T-helper 1 cell (primary cell): ENCODE measurements around the gene ROR2.
"Not testable (repeated sequence)": the region's sequence is repeated elsewhere in the genome, so short reads cannot be mapped to it uniquely, and the experiment has no call there.

Experiments used
- DNase-seq, 5 donors: peaks; one replicate each; pipeline ENCODE4 v3.0.0-alpha.2; 2012 to 2020

Gene ROR2

DNA sequence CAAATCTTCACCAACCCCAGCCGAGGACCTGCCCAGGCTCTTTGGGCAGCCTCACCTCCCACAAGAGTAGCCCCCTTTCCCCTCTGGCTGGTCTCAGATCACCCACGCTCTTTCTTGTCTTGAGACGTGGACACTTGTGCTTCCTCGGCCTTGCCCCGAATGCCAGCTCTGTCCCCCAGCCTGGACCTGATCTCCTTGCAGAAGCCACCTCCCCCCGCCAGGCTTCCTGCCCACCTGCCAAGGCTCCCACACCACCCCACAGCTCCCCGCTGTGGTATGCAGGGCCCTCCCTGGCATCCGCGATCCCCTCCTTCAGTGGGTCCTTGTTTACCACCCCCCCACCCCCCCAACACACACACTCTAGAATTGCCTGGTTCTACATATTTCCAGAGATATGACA, 133.7 kb downstream of the ROR2 start:
- DNase-seq = no peak

DNA sequence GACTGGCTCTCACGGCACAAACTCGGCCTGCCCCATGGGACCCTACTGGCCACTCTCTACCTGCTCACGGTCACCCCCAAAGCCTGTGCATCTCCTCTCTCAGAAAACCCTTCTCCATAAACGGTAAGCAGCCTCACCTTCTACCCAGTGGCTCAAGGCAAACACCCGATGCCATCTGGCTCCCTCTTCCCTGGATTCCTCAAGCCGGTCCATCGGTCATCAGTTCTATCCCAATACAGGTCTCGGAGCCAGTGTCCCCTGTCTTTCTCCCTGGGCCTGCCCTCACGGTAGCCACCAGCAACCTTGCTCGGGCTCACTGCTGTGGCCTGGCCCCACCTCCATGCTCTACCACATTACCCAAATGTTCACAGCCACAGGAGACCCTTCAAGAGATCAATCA, 134.1 kb downstream of the ROR2 start:
- DNase-seq = no peak

DNA sequence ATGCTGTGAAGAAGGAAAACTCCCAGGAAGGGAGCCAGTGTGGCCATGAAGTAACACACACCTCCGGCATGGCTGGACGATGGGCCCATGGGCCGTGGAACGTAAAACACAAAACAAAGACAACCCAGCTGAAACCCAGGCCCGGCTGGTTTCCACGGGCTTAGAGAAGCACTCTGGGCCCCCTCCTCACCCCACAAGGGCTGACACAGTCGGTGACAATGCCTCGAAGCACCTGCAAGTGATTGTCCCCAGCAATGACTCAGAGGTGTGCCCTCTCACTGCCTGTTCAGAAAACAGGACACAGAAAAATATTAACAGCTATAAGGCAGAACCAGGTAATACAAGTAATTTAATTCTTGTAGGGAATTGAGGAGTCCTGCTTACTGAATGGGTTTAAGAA, 135.3 kb downstream of the ROR2 start:
- no peak for DNase-seq

DNA sequence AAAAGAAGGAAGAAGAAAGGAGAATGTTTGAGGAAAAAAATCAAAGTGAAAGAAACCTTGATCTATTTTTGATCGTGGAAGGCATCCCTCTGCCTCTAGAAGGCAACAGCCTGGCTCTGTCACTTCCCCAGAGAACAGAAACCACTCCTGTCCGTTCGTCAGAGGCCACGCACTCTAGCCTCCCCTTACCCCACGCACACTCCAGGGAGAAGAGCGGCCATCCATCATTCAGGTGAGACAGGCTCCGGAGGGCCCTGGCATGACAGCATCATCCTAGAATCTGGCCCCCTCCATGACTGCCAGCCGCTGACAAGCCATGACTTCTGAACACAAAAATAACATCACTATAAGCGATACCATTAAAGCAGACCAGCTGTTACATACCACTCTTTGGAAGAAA, 135.8 kb downstream of the ROR2 start:
- no peak for DNase-seq

DNA sequence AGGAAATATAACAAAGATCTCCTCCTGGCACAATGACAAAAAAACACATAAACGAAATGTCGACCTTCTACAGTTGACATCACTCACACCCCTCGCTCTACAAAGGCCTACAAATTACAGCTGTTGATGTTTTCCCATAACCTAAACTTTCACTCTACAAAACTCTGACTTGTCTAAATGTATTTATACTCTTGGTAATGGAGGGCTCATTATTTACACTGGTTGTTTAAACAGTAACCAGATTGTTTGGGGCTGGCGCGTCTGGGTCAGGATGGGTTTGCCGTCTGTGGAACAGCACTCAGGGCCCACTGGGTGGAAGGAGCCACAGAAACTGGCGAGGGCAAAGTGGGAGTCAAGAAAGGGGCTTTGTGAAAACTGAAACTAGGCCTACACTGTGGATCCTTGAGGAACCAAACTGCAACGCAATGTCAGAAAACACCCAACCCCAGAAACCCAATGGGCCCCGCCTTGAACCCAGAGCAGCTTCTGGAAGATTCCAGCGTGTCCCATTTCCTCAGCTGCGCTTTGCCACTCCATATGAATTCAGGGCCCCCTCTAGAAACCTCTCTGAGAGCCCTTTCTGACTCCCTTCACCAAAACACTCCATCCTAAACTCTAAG, 136.7 kb downstream of the ROR2 start:
- DNase-seq = no peak

DNA sequence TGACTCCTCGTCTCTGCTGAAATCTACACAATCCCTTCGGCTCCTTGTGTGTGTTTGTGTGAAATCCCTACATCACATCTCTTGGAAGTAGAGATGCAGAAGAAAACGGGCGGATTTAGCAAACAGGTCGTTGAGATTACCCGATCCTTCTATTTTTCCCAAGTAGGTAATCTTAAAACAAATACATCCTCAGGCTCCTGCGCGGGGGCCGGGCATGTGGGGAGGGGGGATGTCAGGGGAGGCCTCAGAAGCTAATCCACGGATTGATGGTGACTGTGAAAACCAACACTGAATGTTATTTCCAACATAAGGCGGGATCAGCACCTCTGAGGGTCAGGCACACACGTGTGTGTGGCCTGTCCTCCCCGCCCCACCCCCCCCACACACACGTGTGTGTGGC, 137.8 kb downstream of the ROR2 start:
- no peak for DNase-seq

DNA sequence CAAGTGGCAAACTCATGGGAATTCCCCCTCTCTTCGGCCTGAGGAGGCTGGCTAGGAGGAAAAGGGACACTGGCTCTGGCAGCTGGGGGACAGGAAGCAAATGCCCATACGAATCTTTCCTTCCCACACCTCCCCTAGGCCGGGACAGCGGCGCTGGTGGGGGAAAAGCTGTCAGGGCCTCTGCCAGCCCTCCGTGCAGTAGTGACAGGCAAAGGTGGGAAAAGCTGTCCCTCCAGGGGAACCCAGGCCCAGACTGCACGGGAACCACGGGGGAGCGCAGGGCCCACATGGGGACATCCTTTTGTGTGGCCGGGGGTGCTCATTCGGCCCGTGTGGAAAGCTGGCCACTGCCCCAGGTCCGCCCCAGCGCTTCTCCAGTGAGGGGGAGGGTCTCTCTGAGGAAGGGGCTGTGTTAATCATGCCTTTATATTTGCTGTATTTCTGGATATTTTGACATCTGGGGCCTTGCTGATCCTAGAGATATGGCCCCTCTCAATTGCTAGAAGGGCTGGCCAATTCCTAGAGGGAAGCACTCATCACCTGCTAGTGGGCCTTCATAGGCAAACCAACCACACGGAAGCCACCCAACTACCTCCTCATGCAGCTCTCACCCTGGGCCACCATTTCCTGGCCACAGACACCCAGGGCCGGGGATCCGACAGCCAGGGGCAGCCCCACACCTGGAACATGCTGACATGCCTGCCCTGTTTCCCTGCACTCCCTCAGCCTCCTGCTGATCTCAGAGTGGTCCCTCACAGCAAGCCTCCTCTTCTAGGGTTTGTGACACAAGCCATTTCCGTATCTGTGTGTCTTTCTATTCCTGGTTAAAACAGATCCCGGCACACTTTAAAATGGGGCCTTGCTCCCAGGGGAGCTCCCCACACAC, 138.8 kb downstream of the ROR2 start:
- no peak for DNase-seq

DNA sequence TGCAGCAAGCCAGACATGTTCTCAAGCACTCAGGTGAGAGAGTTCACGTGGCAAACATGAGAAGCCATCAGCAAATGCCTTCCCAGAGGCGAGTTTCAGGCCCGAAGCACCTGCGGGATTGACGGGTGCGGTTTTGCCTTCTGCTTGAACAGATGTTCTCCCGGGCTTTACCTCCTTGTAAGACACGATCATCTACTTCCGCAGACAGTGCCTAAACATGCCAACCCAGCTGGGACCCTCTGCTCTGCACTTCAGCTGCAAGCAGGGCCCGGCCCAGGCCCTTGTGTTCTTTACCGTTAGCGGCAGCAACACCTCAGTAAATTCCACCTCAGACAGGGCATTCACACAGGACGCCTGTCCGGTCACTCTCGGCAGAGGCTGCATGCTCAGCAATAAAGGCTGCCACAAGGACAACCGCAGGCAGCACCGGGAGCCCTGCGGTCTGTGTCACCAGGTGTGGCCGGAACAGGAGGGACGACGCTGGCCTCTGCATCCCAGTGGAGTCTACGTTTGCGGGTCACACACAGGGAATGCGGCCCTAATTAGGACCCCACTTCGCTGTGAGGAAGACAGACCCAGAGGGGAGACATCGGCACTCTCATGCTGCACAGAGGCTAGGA, 139.6 kb downstream of the ROR2 start:
- no peak for DNase-seq

DNA sequence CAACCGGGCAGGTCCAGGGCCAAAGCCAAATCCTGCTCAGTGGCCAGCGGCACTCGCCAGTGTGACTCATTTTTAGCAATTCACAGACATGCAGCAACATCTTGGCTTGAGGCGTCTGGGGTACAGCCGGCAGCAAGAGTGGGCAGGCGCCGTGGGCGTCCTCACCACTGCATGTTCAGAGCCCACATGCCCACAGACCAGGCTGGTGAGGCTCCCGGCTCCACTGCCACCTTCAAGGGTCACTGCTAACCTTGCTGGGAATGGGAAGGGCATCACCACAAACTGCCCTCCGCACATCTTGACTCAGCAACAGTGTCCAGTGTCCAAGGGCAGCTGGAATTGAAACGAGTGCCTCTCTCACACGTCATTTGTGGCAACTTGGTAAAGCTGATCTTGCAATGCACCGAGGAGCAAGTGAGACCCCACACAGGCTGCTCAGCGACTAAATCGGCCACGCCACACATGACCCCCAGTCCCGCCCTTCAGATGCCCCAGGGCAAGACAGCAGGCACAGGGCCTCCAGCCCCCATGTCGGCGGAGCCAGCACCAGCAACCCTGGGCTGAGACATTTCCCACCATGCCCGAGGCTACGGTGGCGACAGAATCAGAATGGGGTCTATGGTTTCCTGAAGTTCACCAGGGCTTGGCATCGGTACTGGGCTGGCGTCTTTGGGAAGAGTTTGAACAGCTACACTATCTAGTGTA, 140.3 kb downstream of the ROR2 start:
- DNase-seq = no peak

DNA sequence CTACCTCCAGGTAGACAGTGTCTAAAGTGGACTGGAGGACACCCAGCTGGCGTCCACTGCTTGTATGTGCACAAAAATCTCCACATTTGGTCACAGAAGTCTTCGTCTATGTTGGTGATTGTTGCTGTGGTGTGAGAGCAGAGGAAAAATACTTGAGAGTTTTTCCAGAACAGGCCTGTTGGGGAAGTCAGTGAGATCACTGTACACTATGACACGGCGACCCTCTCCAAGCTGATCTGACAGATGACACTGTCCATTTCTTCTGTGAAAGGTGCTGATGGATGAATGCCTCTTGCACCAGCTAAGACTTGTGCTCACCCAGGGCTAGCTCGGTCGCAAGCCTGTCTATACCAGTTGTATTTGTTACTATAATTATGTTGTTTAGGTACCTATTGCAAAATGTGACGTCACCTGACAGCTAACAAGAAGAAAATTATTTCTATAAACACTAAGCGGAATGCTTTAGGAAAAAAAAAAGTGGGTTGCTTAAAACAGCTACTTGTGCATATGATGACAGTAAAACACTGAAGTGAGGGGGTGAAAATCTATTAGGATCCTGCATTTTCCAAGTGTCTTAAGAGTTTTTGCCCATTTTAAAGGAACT, 142.3 kb downstream of the ROR2 start:
- no peak for DNase-seq

DNA sequence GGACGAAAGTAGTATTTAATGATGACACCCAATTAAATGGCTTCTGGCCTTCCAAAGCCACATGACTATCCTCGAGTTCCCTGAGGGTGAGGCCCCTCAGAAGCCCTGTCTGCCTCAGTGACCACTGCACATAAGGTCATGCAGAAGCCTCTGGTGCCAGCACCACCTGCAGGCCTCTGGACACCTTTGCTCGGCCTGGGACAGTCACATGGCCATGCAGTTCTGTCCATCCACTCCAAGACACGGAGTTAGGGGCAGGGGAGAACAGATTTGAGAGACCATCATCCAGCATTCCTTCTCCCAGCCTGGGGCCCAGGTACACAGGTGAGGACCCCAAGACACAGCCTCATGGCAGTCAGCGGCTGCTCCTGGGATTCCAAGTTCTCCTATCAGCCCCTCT, 145.0 kb downstream of the ROR2 start:
- DNase-seq = no peak

DNA sequence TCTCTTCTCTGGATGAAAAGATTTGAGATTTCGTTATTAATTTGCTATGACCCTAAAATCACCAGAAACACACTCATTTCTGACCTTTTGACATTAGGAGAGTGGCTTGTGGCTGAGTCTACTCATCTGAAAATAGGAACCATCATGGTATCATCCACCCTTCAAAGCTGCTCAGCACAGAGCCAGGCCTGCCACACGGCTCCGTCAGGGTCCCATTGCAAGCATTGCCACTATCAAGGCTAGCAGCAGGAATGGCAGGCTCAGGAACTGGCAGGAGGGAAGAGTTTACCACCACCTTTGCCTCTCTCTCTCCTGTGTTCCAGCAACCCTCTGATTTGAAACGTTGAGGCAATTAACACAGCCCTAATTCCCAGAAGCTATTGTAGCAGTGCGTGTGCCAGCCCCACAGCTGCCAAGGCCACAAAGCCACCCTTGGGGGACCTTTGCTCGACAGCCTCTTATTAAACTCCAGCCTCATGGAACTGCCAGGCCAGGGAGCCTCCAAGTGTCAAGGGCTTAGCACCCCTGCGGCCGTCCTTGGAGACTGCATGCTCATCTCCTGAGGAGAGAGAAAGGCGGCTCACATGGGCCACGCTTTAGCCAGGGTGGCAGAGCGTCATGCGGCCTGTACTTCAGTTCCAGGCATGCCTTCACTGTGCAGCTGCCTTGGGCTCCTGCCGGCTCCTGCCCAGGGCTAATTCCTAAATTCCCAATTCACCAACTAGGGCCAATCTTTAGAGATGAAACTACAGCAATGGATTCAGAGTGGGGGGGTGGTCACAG, 145.9 kb downstream of the ROR2 start:
- no peak for DNase-seq

DNA sequence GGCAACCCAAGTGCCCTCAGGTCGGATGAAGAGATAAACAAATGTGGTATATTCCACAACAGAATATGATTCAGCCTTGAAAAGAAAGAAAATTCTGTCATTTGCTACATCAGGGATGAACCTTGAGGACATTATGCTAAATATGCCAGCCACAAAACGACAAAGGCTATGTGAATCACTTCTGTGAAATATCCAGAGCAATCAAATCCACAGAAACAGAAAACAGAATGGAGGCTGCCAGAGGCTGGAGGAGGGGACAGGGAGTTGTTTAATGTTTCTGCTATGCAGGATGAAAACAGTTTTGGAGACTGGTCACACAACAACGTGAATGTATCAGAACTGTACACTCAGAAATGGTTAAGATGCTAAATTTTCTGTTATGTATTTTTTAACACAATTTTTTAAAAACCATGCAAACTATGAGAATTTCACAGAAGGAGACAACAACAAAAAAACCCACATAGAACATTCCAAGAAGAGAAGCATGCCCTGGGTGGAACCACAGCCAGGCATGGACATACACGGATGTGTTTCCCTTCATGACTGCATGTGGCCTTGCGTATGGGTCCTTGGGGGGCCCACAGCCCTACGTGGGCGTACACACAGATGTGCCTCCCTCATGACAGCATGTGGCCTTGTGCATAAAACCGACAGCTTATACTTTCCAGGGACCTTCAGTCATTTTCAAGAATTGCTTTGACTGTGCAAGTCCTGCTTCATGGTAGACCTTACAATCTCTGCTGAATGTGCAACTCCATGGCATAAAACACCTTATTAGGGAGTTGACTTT, 146.7 kb downstream of the ROR2 start:
- DNase-seq = no peak

DNA sequence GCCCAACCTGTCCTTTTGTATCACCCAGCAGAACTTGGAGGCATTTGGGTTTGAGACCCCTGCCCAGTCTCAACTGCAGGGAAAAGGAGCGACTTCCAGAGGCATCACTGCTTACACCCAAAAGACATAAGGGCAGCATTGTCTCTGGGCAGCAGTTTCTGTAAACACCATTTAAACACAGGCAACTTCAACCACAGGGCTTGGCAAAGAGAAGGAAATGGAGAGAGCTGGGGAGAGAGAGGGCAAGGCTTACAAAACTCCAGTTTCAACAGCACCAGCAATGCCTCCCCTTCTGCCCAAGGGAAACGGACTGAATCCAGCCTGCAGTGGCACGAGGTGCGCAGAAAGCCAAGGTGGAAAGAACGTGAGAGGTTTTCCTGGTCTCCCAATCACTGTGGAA, 147.6 kb downstream of the ROR2 start:
- DNase-seq = no peak

DNA sequence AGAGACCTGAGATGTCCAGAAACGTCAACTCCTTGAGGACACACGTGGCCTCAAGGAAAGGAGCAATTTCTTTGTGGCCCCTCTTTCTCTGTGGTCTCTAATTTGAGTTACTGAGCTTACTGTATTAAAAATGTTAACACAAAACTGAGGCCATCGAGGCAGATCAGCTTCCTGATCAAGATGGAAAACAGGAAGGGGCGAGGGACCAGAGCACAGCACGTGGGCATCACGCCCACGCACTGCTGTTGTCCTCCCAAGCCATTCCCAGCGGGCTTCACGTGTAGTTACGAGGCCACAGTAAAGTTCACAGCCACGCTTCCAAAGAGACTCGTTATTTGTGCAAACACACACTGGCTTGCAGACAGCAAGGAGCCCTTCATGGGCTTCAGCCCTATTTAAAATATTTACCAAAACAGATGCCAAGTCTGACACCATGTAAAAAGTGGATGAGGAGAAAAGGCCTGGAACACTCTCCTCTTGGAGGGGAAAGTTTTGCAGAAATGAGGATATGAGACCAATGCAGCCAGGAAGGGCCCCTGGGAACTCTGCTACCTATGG, 149.5 kb downstream of the ROR2 start:
- DNase-seq = no peak

DNA sequence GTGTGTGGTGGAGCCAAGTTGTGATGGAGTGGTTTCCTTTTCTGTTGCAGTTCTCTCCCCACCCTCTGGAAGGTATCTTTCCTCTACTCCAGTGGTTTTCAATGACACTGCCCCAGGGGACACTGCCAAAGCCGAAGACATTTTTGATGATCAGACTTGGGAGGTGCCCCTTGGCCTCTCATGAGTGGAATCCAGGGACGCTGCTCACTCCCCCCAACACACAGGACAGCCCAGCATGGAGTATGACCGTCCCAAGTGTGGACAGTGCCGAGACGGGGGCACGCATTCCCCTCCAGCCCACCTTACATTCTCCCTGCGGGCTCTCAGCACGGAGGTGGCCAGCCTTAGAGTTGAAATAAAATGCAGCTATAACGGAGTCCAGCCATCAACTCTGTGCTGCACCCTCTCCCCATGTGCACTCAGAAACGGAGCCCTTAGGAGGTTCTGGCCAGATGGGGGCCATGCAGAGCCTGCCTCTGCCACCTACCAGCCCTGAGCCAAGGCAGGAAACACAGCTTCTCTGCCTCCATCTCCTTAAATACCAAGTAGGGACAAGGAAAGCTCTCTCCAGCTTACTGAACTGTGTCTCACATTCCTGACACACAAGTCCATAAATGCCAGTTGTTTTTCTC, 150.8 kb downstream of the ROR2 start:
- no peak for DNase-seq

DNA sequence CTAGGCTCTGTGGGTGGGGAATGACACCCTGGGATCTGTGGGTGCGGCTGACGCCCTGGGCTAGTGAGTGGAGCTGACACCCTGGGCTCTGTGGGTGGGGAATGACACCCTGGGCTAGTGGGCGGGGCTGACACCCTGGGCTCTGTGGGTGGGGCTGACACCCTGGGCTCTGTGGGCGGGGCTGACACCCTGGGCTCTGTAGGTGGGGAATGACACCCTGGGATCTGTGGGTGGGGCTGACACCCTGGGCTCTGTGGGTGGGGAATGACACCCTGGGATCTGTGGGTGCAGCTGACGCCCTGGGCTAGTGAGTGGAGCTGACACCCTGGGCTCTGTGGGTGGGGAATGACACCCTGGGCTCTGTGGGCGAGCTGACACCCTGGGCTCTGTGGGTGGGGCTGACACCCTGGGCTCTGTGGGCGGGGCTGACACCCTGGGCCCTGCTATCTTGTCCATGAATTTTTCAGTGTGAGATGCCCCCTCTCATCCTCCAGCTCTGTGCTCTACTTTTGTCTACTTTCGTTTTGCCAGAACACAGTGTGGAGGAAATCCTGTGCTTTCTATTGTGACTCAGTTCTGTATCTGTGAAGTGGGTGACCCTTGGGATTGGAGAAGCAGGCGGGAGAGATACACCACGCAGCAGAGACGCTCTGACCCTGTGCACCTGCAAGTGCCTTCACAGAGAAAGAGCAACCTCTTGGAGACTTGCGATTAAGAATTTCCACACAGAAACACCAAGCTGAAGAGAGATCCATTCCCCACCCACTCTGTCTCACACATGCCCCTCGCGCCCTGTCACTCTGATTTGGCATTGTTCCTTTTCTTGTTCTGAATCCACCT, 151.5 kb downstream of the ROR2 start:
- peak; percentile 51 to 70 (median 56) for DNase-seq

DNA sequence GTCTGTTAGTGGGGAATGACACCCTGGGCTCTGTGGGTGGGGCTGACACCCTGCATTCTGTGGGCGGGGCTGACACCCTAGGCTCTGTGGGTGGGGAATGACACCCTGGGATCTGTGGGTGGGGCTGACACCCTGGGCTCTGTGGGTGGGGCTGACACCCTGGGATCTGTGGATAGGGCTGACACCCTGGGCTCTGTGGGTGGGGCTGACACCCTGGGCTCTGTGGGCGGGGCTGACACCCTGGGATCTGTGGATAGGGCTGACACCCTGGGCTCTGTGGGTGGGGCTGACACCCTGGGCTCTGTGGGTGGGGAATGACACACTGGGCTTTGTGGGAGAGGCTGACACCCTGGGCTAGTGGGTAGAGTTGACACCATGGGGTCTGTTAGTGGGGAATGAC, 152.5 kb downstream of the ROR2 start:
- not testable (repeated sequence) for DNase-seq

DNA sequence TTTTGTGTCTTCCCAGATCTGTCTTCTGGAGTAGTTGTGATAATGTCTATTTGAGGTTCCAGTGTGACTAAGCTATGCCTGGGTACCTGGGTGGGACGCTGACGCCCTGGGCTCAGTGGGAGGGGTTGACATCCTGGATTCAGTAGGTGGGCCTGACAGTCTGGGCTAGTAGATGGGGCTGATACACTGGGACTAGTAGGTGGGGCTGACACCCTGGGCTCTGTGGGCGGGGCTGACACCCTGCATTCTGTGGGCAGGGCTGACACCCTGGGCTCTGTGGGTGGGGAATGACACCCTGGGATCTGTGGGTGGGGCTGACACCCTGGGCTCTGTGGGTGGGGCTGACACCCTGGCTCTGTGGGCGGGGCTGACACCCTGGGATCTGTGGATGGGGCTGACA, 153.5 kb downstream of the ROR2 start:
- DNase-seq = peak; percentile 11 to 64 (median 49)
